ENCODE results near the gene CILP2. TPM values are rescaled to one million over a fixed set of nuclear protein-coding genes. Genes with fewer than 3 reads are reported as not detected.

The CILP2 gene
- total RNA-seq, 1 donor from 2014 or later, result 0.23 TPM

- no peak for DNase-seq (ENCODE audit: low spot score)
- H3K36me3 Mint-ChIP-seq (ENCODE audit: low read depth, unreplicated experiment), result peaks cover 4% of the 10 kb centered on the region
- no peaks in the 10 kb centered on the region for H3K9me3 Mint-ChIP-seq (ENCODE audit: unreplicated experiment)
- no peak overlapping the region for H3K4me3 Mint-ChIP-seq (ENCODE audit: unreplicated experiment)
- H3K27ac Mint-ChIP-seq (ENCODE audit: unreplicated experiment), result no peak overlapping the region
- H3K27me3 Mint-ChIP-seq (ENCODE audit: unreplicated experiment), result peaks cover 10% of the 10 kb centered on the region
- TF ChIP-seq CTCF (IDR thresholded peaks at IDR 0.05; ENCODE audit: unreplicated experiment), result no peak
- no peaks in the 10 kb centered on the region for H3K4me1 Mint-ChIP-seq (ENCODE audit: unreplicated experiment)
Measured at GRCh38 chr19:19549804-19550464, 11.9 kb downstream of the CILP2 start.

GRCh38 chr19:19550485-19550929 is 12.4 kb downstream of the CILP2 start:
- DNase-seq (ENCODE audit: low spot score), result no peak
- Mint-ChIP-seq H3K4me1 (ENCODE audit: unreplicated experiment) (no peaks in the 10 kb centered on the region), H3K27me3 (ENCODE audit: unreplicated experiment) (peaks cover 12% of the 10 kb centered on the region), H3K4me3 (ENCODE audit: unreplicated experiment) (no peak overlapping the region), H3K9me3 (ENCODE audit: unreplicated experiment) (no peaks in the 10 kb centered on the region), H3K27ac (ENCODE audit: unreplicated experiment) (no peak overlapping the region), H3K36me3 (ENCODE audit: low read depth, unreplicated experiment) (peaks cover 4% of the 10 kb centered on the region)
- no peak for TF ChIP-seq CTCF (IDR thresholded peaks at IDR 0.05; ENCODE audit: unreplicated experiment)

GRCh38 chr19:19550972-19551852 is 13.1 kb downstream of the CILP2 start:
- H3K9me3 Mint-ChIP-seq (ENCODE audit: unreplicated experiment), result no peaks in the 10 kb centered on the region
- H3K36me3 Mint-ChIP-seq (ENCODE audit: low read depth, unreplicated experiment), result peaks cover 4% of the 10 kb centered on the region
- no peak for TF ChIP-seq CTCF (IDR thresholded peaks at IDR 0.05; ENCODE audit: unreplicated experiment)
- H3K27ac Mint-ChIP-seq (ENCODE audit: unreplicated experiment), result no peak overlapping the region
- H3K4me3 Mint-ChIP-seq (ENCODE audit: unreplicated experiment), result no peak overlapping the region
- DNase-seq (ENCODE audit: low spot score), result no peak
- no peaks in the 10 kb centered on the region for H3K4me1 Mint-ChIP-seq (ENCODE audit: unreplicated experiment)
- H3K27me3 Mint-ChIP-seq (ENCODE audit: unreplicated experiment), result peaks cover 9% of the 10 kb centered on the region

GRCh38 chr19:19551853-19552192 is 13.8 kb downstream of the CILP2 start:
- no peak for DNase-seq (ENCODE audit: low spot score)
- H3K4me3 Mint-ChIP-seq (ENCODE audit: unreplicated experiment), result no peak overlapping the region
- peaks cover 4% of the 10 kb centered on the region for H3K36me3 Mint-ChIP-seq (ENCODE audit: low read depth, unreplicated experiment)
- no peak for TF ChIP-seq CTCF (IDR thresholded peaks at IDR 0.05; ENCODE audit: unreplicated experiment)
- no peak overlapping the region for H3K27ac Mint-ChIP-seq (ENCODE audit: unreplicated experiment)
- no peaks in the 10 kb centered on the region for H3K9me3 Mint-ChIP-seq (ENCODE audit: unreplicated experiment)
- no peaks in the 10 kb centered on the region for H3K4me1 Mint-ChIP-seq (ENCODE audit: unreplicated experiment)
- peaks cover 6% of the 10 kb centered on the region for H3K27me3 Mint-ChIP-seq (ENCODE audit: unreplicated experiment)

GRCh38 chr19:19552798-19553197 is 14.7 kb downstream of the CILP2 start:
- Mint-ChIP-seq H3K4me3 (ENCODE audit: unreplicated experiment) (no peak overlapping the region), H3K27me3 (ENCODE audit: unreplicated experiment) (peaks cover 6% of the 10 kb centered on the region), H3K4me1 (ENCODE audit: unreplicated experiment) (no peaks in the 10 kb centered on the region), H3K27ac (ENCODE audit: unreplicated experiment) (no peak overlapping the region), H3K9me3 (ENCODE audit: unreplicated experiment) (no peaks in the 10 kb centered on the region), H3K36me3 (ENCODE audit: low read depth, unreplicated experiment) (peaks cover 4% of the 10 kb centered on the region)
- peak; percentile 77 for DNase-seq (ENCODE audit: low spot score)
- TF ChIP-seq CTCF (IDR thresholded peaks at IDR 0.05; ENCODE audit: unreplicated experiment), result peak; percentile 76

All from endothelial cell (in vitro differentiated cells).